Measurements from ENCODE around the gene USP34.

USP34 gene

GRCh38 chr2:61266632-61267505 is 204.0 kb downstream of the USP34 start (continued):
- TF ChIP-seq, protein P1, sequence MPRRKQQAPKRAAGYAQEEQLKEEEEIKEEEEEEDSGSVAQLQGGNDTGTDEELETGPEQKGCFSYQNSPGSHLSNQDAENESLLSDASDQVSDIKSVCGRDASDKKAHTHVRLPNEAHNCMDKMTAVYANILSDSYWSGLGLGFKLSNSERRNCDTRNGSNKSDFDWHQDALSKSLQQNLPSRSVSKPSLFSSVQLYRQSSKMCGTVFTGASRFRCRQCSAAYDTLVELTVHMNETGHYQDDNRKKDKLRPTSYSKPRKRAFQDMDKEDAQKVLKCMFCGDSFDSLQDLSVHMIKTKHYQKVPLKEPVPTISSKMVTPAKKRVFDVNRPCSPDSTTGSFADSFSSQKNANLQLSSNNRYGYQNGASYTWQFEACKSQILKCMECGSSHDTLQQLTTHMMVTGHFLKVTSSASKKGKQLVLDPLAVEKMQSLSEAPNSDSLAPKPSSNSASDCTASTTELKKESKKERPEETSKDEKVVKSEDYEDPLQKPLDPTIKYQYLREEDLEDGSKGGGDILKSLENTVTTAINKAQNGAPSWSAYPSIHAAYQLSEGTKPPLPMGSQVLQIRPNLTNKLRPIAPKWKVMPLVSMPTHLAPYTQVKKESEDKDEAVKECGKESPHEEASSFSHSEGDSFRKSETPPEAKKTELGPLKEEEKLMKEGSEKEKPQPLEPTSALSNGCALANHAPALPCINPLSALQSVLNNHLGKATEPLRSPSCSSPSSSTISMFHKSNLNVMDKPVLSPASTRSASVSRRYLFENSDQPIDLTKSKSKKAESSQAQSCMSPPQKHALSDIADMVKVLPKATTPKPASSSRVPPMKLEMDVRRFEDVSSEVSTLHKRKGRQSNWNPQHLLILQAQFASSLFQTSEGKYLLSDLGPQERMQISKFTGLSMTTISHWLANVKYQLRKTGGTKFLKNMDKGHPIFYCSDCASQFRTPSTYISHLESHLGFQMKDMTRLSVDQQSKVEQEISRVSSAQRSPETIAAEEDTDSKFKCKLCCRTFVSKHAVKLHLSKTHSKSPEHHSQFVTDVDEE (CRISPR knock-in tag; IDR thresholded peaks at IDR 0.05) = no peak
- TF ChIP-seq GLIS3 (CRISPR knock-in tag; IDR thresholded peaks at IDR 0.05) (no peak), SNAI2 (CRISPR knock-in tag; IDR thresholded peaks at IDR 0.05) (no peak), TOX (CRISPR knock-in tag; IDR thresholded peaks at IDR 0.05; ENCODE audit: borderline replicate concordance) (no peak), ZFP30 (CRISPR knock-in tag; IDR thresholded peaks at IDR 0.05) (no peak), ESRRG (CRISPR knock-in tag; IDR thresholded peaks at IDR 0.05) (no peak), PPARA (CRISPR knock-in tag; IDR thresholded peaks at IDR 0.05; ENCODE audit: borderline replicate concordance) (no peak), CSDC2 (CRISPR knock-in tag; IDR thresholded peaks at IDR 0.05) (no peak)
- TF ChIP-seq, protein P2, sequence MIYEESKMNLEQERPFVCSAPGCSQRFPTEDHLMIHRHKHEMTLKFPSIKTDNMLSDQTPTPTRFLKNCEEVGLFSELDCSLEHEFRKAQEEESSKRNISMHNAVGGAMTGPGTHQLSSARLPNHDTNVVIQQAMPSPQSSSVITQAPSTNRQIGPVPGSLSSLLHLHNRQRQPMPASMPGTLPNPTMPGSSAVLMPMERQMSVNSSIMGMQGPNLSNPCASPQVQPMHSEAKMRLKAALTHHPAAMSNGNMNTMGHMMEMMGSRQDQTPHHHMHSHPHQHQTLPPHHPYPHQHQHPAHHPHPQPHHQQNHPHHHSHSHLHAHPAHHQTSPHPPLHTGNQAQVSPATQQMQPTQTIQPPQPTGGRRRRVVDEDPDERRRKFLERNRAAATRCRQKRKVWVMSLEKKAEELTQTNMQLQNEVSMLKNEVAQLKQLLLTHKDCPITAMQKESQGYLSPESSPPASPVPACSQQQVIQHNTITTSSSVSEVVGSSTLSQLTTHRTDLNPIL (CRISPR knock-in tag; IDR thresholded peaks at IDR 0.05; ENCODE audit: low read depth) = no peak

DNA sequence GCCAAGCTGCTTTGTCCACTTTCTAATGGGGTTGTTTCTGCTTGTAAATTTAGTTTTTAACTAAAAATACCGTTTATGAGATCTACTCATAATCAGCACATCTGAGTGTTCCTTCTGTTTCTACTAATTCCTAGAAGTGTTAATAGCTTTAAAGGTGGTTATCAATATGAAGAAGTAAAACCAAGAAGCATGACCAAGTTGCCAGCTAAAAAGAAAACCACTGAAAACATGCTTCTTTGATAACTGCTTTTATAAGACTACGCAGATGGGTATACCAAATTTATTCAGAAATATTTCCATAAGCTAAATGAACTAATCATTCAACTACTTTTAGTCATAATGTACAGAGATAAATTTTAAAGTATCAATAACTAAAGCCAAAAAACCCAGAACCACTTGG is 207.1 kb downstream of the USP34 start:
- no peak for ATAC-seq
- TF ChIP-seq ZNF565 (CRISPR knock-in tag; conservative IDR thresholded peaks at IDR 0.05; ENCODE audit: low read depth) = no peak
- TF ChIP-seq TOX (CRISPR knock-in tag; IDR thresholded peaks at IDR 0.05; ENCODE audit: borderline replicate concordance) = no peak

- ATAC-seq = peak; percentile 58
- TF ChIP-seq, protein P2 (CRISPR knock-in tag; IDR thresholded peaks at IDR 0.05; ENCODE audit: low read depth) = no peak
Observed at GRCh38 chr2:61262699-61263098, 208.2 kb downstream of the USP34 start.

- peak; percentile 28 for ATAC-seq
- TF ChIP-seq ZNF565 (CRISPR knock-in tag; conservative IDR thresholded peaks at IDR 0.05; ENCODE audit: low read depth) = no peak
- TF ChIP-seq CSDC2 (CRISPR knock-in tag; IDR thresholded peaks at IDR 0.05) = no peak
- no peak for TF ChIP-seq ZFP30 (CRISPR knock-in tag; IDR thresholded peaks at IDR 0.05)
- TF ChIP-seq SNAI2 (CRISPR knock-in tag; IDR thresholded peaks at IDR 0.05) = no peak
- TF ChIP-seq, protein P1 (CRISPR knock-in tag; IDR thresholded peaks at IDR 0.05) = no peak
Observed at GRCh38 chr2:61257446-61257845, 213.4 kb downstream of the USP34 start.

- ATAC-seq = peak; percentile 98
- TF ChIP-seq ZFP3 (CRISPR knock-in tag; IDR thresholded peaks at IDR 0.05) (0 out of 2 replicates have a peak, but pooled peaks have one; percentile 37), ISL1 (CRISPR knock-in tag; IDR thresholded peaks at IDR 0.05) (peak; percentile 93)
- TF ChIP-seq, protein P3, sequence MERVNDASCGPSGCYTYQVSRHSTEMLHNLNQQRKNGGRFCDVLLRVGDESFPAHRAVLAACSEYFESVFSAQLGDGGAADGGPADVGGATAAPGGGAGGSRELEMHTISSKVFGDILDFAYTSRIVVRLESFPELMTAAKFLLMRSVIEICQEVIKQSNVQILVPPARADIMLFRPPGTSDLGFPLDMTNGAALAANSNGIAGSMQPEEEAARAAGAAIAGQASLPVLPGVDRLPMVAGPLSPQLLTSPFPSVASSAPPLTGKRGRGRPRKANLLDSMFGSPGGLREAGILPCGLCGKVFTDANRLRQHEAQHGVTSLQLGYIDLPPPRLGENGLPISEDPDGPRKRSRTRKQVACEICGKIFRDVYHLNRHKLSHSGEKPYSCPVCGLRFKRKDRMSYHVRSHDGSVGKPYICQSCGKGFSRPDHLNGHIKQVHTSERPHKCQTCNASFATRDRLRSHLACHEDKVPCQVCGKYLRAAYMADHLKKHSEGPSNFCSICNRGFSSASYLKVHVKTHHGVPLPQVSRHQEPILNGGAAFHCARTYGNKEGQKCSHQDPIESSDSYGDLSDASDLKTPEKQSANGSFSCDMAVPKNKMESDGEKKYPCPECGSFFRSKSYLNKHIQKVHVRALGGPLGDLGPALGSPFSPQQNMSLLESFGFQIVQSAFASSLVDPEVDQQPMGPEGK (CRISPR knock-in tag; IDR thresholded peaks at IDR 0.05; ENCODE audit: borderline replicate concordance) = no peak
Observed at GRCh38 chr2:61255580-61256437, 215.1 kb downstream of the USP34 start.
